Measurements from ENCODE around the gene VTI1A.

- TF ChIP-seq CTCF (IDR thresholded peaks at IDR 0.05) (no peak), POLR2A (IDR thresholded peaks at IDR 0.05) (no peak)
Measured at GRCh38 chr10:112614586-112614985, 167.6 kb downstream of the VTI1A start.

Data from adrenal gland (tissue), 5 donors.